K562 (cell line): ENCODE measurements around the gene JPH3. TPM values are rescaled to one million over a fixed set of nuclear protein-coding genes. Genes with fewer than 3 reads are reported as not detected.
A peak's percentile ranks its signal among the peaks of the same experiment; 100 is the strongest.

Experiments
- ATAC-seq: fragments of 200-7000 bp; cut with Tn5 transposase; 3 replicates; pipeline ENCODE4 v1.9.1; 2020; ENCODE audit warnings: moderate library complexity
- BruUV-seq: library from RNA; stranded (reverse); fragments of 400-500 nt; replicated peaks from 2 replicates; lab custom pipeline; 2021; lab: Mats Ljungman, UMichigan
- CTCF ChIA-PET: fragments of 300-600 bp; formaldehyde crosslinking; extraction: SDS; loops from one replicate; lab custom pipeline; 2021; ENCODE audit warnings: low intra/inter-chr PET ratio; lab: Yijun Ruan, JAX
- POLR2A ChIA-PET: fragments of 300-600, 350-650 bp; sonication (Branson Sonifier 250); formaldehyde crosslinking; extraction: SDS; loops from one replicate; lab custom pipeline; 2021; ENCODE audit warnings: antibody characterized with exemption, inconsistent platforms; lab: Yijun Ruan, JAX
- DNase-seq, 4 experiments: peaks; one replicate each; pipeline versions ENCODE4 v3.0.0 to v3.0.0-alpha.2; 2011 to 2018; ENCODE audit warnings: low spot score in 3 of 4, mixed read lengths in 3 of 4; ENCODE audit errors: extremely low read depth in 1 of 4
- FAIRE-seq: peaks from 2 replicates; lab custom pipeline; 2011; peaks lifted over from hg19 to GRCh38; lab: Jason Lieb, UNC
- H2AFZ ChIP-seq: 2 replicates; pipeline ENCODE4 v1.6.0; 2011; ENCODE audit warnings: low read depth, low read length, control low read depth, inconsistent platforms
- H3K27ac ChIP-seq: fragments of 200-600 bp; 3 replicates; pipeline ENCODE4 v1.8.0; 2011; ENCODE audit warnings: low read depth, mild to moderate bottlenecking, control low read depth, inconsistent platforms, low read length, moderate library complexity, mixed read lengths; ENCODE audit errors: extremely low read depth
- H3K27me3 ChIP-seq, 2 experiments: fragments of 300-600 bp in 1 of 2; 2 replicates in 1 of 2; 3 replicates in 1 of 2; pipeline versions ENCODE4 v1.6.0 to v1.8.0; 2011; ENCODE audit warnings: inconsistent platforms in 2 of 2, low read length in 2 of 2, mild to moderate bottlenecking in 1 of 2, mixed read lengths in 1 of 2, moderate library complexity in 1 of 2; ENCODE audit not compliant: control insufficient read depth in 2 of 2, insufficient read depth in 2 of 2
- H3K36me3 ChIP-seq: fragments of 300-600 bp; 3 replicates; pipeline ENCODE4 v1.8.0; 2011; ENCODE audit warnings: mild to moderate bottlenecking, low read length, inconsistent platforms; ENCODE audit not compliant: control insufficient read depth, insufficient read depth
- H3K4me1 ChIP-seq, 2 experiments: fragments of 200-600 bp in 1 of 2; replicated peaks in 1 of 2; 2 replicates in 1 of 2; 3 replicates in 1 of 2; pipeline versions ENCODE4 v1.5.1 to v1.8.0; 2011; ENCODE audit warnings: inconsistent platforms in 2 of 2, low read length in 2 of 2, mild to moderate bottlenecking in 1 of 2, mixed read lengths in 1 of 2, moderate library complexity in 1 of 2; ENCODE audit not compliant: control insufficient read depth in 2 of 2, insufficient read depth in 2 of 2
- H3K4me2 ChIP-seq: 2 replicates; pipeline ENCODE4 v1.6.1; 2011; ENCODE audit warnings: low read length, control low read depth, inconsistent platforms, mixed read lengths; ENCODE audit not compliant: insufficient read depth
- H3K4me3 ChIP-seq: fragments of 200-600 bp; sonication (generic), shearing (Covaris generic); 2 replicates; pipeline ENCODE4 v1.5.1; 2016; ENCODE audit warnings: control low read depth, inconsistent platforms
- H3K79me2 ChIP-seq: fragments of 200-600 bp; 3 replicates; pipeline ENCODE4 v1.8.0; 2011; ENCODE audit warnings: low read length, inconsistent platforms; ENCODE audit not compliant: control insufficient read depth, insufficient read depth
- H3K9ac ChIP-seq, 2 experiments: 2 replicates each; pipeline versions ENCODE4 v1.6.0 to v1.6.1; 2011; ENCODE audit warnings: low read depth in 2 of 2, low read length in 2 of 2, control low read depth in 1 of 2, inconsistent platforms in 1 of 2, mild to moderate bottlenecking in 1 of 2, mixed read lengths in 1 of 2; ENCODE audit not compliant: insufficient read depth in 1 of 2
- H3K9me1 ChIP-seq: one replicate; pipeline ENCODE4 v1.6.0; 2011; ENCODE audit warnings: inconsistent platforms, mild to moderate bottlenecking, low read length, moderate library complexity; ENCODE audit not compliant: control insufficient read depth, insufficient read depth
- H3K9me3 ChIP-seq: replicated peaks from 2 replicates; pipeline ENCODE4 v1.5.1; 2011; ENCODE audit warnings: low read depth, low read length, inconsistent platforms; ENCODE audit not compliant: control insufficient read depth, insufficient read depth
- H4K20me1 ChIP-seq: replicated peaks from 2 replicates; pipeline ENCODE4 v1.6.1; 2011; ENCODE audit warnings: low read length, inconsistent platforms, mixed read lengths; ENCODE audit not compliant: control insufficient read depth, insufficient read depth
- BDP1 ChIP-seq: IDR thresholded peaks from 3 replicates; pipeline ENCODE4 v1.6.1; 2011; ENCODE audit not compliant: insufficient read length, insufficient read depth
- L3MBTL2 ChIP-seq: fragments of 450-650 bp; IDR thresholded peaks from 2 replicates; pipeline ENCODE4 v1.6.1; 2016; ENCODE audit warnings: mild to moderate bottlenecking, moderate library complexity
- MED1 ChIP-seq: sonication (generic); formaldehyde crosslinking; IDR thresholded peaks from 2 replicates; pipeline ENCODE4 v1.8.1; 2023; ENCODE audit warnings: missing genetic modification reagents, borderline replicate concordance
- NFIC ChIP-seq: fragments of 450-650 bp; IDR thresholded peaks from 2 replicates; pipeline ENCODE4 v1.6.1; 2017; ENCODE audit warnings: mild to moderate bottlenecking, inconsistent platforms
- RBM34 ChIP-seq: fragments of 200-400 bp; formaldehyde crosslinking; IDR thresholded peaks from 2 replicates; pipeline ENCODE4 v1.6.1; 2018; ENCODE audit warnings: low read length, borderline replicate concordance; ENCODE audit not compliant: insufficient read depth
- ZNF143 ChIP-seq: sonication (generic); formaldehyde crosslinking; IDR thresholded peaks from 2 replicates; pipeline ENCODE4 v1.9.0; 2022; ENCODE audit warnings: mild to moderate bottlenecking, missing genetic modification reagents
- ZNF224 ChIP-seq: sonication (generic); formaldehyde crosslinking; IDR thresholded peaks from 2 replicates; pipeline ENCODE4 v1.8.0; 2022; ENCODE audit warnings: mild to moderate bottlenecking, missing genetic modification reagents
- ZNF274 ChIP-seq: IDR thresholded peaks from 2 replicates; pipeline ENCODE4 v1.6.1; 2011; ENCODE audit warnings: low read depth, mild to moderate bottlenecking, low read length, moderate library complexity, borderline replicate concordance
- ZNF324 ChIP-seq: fragments of 250-450 bp; sonication (Bioruptor Pico); IDR thresholded peaks from 2 replicates; pipeline ENCODE4 v1.4.0; 2020; ENCODE audit warnings: mild to moderate bottlenecking
- WGBS: fragments of 100-300 bp; shearing (Covaris generic); methylation state at CpG from one replicate; pipeline ENCODE4 v1.1.6; 2016; ENCODE audit warnings: low coverage, mixed read lengths; ENCODE audit not compliant: insufficient coverage; ENCODE audit errors: missing lambda C conversion rate; 5-methylcytosine and 5-hydroxymethylcytosine counted together
- in situ Hi-C: fragments of 300-500 bp; cut with MboI; formaldehyde crosslinking; loops from 4 replicates; pipeline ENCODE4 v1.15.0; 2018; ENCODE audit warnings: inconsistent platforms, mixed read lengths
- intact Hi-C: fragments of 100-400 bp; cut with micrococcal nuclease; formaldehyde crosslinking; loops from 2 replicates; pipeline ENCODE4 v1.14.2; 2022
- polyA plus RNA-seq, 8 experiments: library from polyadenylated mRNA; depleted of rRNA in 4 of 8; stranded (reverse) in 5 of 8; unstranded in 3 of 8; fragments of >200 nt; fragmentation: Nextera tagmentation in 2 of 8; fragmentation: Illumina TruSeq in 1 of 8; extraction: Ambion mirVana in 2 of 8; extraction: Trizol in 1 of 8; gene quantifications; 2 replicates each; pipeline versions ENCODE4 v1.2.1 to v1.2.3, GENCODE V29; 2011 to 2014; ENCODE audit warnings: inconsistent platforms in 1 of 8, missing spikeins in 1 of 8
- total RNA-seq, 7 experiments: library from RNA; depleted of rRNA in 6 of 7; stranded (reverse); fragments of >200 nt in 6 of 7; fragmentation: Illumina TruSeq in 2 of 7; extraction: Trizol in 2 of 7; gene quantifications; 2 replicates each; pipeline versions ENCODE4 v1.2.1 to v1.2.3, GENCODE V29; 2011 to 2021; ENCODE audit warnings: low replicate concordance in 1 of 7
- TF ChIP-seq, protein P1 (sequence below): fragments of 450-650 bp; IDR thresholded peaks from one replicate; pipeline ENCODE4 v1.6.1; 2018; ENCODE audit warnings: mild to moderate bottlenecking, moderate library complexity; ENCODE audit not compliant: partially characterized antibody
- TF ChIP-seq, protein P2 (sequence below), 3 experiments: fragments of 200-800 bp in 1 of 3; sonication (Bioruptor generic) in 1 of 3; sonication (generic) in 1 of 3; formaldehyde crosslinking in 1 of 3; IDR thresholded peaks; 2 replicates each; pipeline versions ENCODE4 v1.6.1 to v1.8.0; 2016 to 2022; ENCODE audit warnings: mild to moderate bottlenecking in 2 of 3, missing compliant biosample characterization in 2 of 3, missing genetic modification characterization in 2 of 3, missing genetic modification reagents in 1 of 3

The JPH3 gene
- total and polyA plus RNA-seq, 9 of the 15 experiments (the other 6 are each of a cell fraction or from before 2014, with no cell fraction given) = 0.01 TPM; not detected in 8

DNA sequence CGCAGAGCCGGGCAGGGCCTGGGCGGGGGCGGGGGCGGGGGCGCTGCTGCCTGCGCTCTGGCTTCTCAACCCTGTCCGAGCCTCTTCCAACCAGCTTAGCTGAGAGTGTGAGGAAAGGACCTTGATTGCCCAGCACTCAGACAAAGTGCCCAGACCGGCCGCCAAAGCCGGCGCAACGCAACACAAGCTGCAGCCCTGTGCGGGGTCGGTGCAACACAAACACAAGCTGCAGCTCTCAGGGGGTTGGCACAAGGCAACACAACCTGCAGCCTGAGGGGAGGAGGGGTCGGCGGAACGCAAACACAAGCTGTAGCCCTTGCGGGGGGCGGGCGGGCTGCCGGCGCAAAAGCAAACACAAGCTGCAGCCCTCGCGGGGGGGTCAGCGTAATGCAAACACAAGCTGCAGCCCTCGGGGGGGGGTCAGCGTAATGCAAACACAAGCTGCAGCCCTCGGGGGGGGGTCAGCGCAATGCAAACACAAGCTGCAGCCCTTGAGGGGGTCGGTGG lies 103.5 kb downstream of the JPH3 start (continued):
- TF ChIP-seq, protein P1, sequence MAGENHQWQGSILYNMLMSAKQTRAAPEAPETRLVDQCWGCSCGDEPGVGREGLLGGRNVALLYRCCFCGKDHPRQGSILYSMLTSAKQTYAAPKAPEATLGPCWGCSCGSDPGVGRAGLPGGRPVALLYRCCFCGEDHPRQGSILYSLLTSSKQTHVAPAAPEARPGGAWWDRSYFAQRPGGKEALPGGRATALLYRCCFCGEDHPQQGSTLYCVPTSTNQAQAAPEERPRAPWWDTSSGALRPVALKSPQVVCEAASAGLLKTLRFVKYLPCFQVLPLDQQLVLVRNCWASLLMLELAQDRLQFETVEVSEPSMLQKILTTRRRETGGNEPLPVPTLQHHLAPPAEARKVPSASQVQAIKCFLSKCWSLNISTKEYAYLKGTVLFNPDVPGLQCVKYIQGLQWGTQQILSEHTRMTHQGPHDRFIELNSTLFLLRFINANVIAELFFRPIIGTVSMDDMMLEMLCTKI = no peak
- no peak for TF ChIP-seq MED1 (CRISPR knock-in tag)
- TF ChIP-seq ZNF224 (CRISPR knock-in tag) = no peak
- no peak for TF ChIP-seq L3MBTL2
- no peak for TF ChIP-seq NFIC
- no peak for TF ChIP-seq BDP1
- TF ChIP-seq RBM34 = no peak
- TF ChIP-seq ZNF143 (CRISPR knock-in tag) = no peak
- TF ChIP-seq ZNF274 = no peak

DNA sequence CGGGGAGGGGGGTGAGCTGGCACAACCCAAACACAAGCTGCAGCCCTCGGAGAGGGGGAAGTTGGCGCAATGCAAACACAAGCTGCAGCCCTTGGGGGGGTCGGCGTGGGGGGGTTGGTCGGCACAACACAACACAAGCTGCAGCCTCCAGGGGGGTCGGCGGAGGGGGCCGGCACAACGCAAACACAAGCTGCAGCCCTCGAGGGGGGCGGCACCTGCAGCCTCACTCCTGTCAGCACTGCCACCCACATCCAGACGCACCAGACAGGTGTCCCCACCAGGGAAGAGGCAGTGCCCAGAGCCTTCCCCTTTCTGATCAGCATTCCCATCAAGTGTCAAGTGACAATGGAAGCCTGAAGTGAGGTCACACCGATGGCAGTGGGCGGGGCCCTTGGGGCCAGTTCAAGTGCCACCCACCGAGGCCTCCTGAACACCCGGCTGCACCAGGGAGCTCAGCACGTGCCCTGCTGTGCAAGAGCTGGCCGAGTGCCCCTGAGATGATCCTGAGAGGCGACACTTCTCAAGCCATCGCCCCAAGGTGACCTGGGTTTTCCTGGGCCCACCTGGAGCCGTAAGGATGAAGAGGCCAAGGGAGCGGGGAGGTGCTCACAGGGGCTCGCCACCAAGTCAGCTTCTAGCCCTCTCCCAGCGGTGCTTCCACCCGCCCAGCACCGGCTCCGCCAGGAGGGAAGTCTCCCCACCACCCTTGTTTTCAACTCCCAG lies 104.1 kb downstream of the JPH3 start:
- TF ChIP-seq, protein P2, sequence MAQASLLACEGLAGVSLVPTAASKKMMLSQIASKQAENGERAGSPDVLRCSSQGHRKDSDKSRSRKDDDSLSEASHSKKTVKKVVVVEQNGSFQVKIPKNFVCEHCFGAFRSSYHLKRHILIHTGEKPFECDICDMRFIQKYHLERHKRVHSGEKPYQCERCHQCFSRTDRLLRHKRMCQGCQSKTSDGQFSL (CRISPR knock-in tag; IDR thresholded peaks at IDR 0.05) = 0 out of 2 replicates have a peak, but pooled peaks have one; percentile 46
- TF ChIP-seq, protein P2 (tag; IDR thresholded peaks at IDR 0.05) = no peak
- no peak for TF ChIP-seq ZNF324 (CRISPR knock-in tag)
- TF ChIP-seq, all 486 proteins: peak for 1
- no peaks in the 10 kb centered on the region for H3K9me3 ChIP-seq
- intact Hi-C loops = no loop called here
- DNase-seq = no peak
- ChIA-PET CTCF (no interaction called here), POLR2A (interaction anchor here (0.6 to 2.1 kb wide), 4 partner anchors 8 to 367 kb away, joined by 3 to 7 read pairs (median 4); no protein-coding TSS in a partner anchor)
- FAIRE-seq = no peak
- no peaks in the 10 kb centered on the region for H4K20me1 ChIP-seq
- 0 out of 4 replicates have a peak overlapping the region, but pooled peaks of 1 of the 2 experiments have one; percentile 9 for H3K9ac ChIP-seq
- peaks cover 7% of the 10 kb centered on the region for H3K9me1 ChIP-seq
- no peaks in the 10 kb centered on the region for H3K27me3 ChIP-seq
- no peak overlapping the region for H3K4me3 ChIP-seq
- H3K36me3 ChIP-seq = peaks cover 82% of the 10 kb centered on the region; the same call in 2 of the 3 replicates
- in situ Hi-C loops = no loop called here
- H3K4me1 ChIP-seq = peaks cover 0 to 40% of the 10 kb centered on the region in 2 experiments; a peak in 2 of 5 replicates
- H3K4me2 ChIP-seq = no peak overlapping the region
- H3K27ac ChIP-seq = no peak overlapping the region
- no peak for ATAC-seq
- 93% methylated on average over 23 of the region's 28 CpGs for WGBS
- H3K79me2 ChIP-seq = no peaks in the 10 kb centered on the region
- H2AFZ ChIP-seq = no peak overlapping the region
- BruUV-seq = no TSS peak
